Measurements from ENCODE around the gene BEX5. TPM values are rescaled to one million over a fixed set of nuclear protein-coding genes. Genes with fewer than 3 reads are reported as not detected.
A peak's percentile ranks its signal among the peaks of the same experiment; 100 is the strongest.
"Not testable (repeated sequence)": the region's sequence is repeated elsewhere in the genome, so short reads cannot be mapped to it uniquely, and the experiment has no call there.

BEX5 gene
- total RNA-seq = 6.8 TPM

DNA sequence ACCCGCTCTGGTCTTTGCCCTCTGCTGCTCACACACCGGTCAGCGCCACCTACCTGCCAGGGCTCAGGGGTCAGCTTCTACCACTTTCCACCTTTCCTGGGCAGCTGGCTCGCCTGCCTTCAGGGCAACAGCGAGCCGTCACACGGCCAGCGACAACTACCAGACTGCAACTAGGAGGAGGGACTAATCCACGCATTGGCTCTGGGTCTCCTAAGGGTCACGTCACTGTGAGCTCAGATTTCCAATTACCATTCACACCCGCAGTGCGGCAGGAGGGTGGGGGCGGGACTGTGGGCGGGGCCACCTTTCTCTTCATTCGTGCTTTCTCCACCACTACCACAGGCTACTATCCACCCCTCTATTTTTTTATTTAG, at the start of gene BEX5:
BEX5 (minus strand) TSS at position 172 of the 374 bp plus-strand sequence. CDS start 1,712 bp downstream, outside the sequence.
- no peaks in the 10 kb centered on the region for H3K9me3 ChIP-seq (ENCODE audit: low read depth, low read length)
- H3K4me1 ChIP-seq (ENCODE audit: insufficient read depth, low read length) = no peaks in the 10 kb centered on the region
- H3K4me3 ChIP-seq (ENCODE audit: low read length) = peak within 1 kb of the TSS; percentile 39
- peaks cover 3% of the 10 kb centered on the region for H3K27me3 ChIP-seq (ENCODE audit: insufficient read depth, low read length)

DNA sequence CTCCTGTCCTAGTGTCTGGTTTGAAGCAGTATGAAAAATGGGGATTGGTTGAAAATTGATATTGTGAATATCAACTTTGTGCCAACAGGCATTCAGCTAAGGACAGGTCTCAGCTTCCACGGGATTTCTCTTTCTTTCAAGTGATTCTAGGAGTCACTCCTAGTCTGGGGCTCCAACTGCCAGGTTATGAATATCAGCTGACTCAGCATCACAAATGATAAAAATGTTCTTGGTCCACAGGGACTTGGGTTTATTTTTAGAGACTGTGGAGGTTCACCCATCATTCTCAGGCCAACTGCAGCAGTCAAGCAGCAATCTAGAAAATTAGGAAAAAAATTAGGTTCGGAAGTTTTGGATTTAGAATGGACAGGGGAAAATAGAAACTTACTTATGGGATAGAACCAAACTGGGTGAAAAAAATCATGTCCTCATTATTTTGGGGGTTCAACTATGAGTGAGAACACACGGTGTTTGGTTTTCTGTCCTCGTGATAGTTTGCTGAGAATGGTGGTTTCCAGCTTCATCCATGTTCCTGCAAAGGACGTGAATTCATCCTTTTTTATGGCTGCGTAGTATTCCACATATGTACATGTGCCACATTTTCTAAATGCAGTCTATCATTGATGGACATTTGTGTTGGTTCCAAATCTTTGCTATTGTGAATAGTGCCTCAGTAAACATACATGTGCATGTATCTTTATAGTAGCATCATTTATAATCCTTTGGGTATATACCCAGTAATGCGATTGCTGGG, 30.4 kb upstream of the BEX5 start:
- Histone ChIP-seq H3K27me3 (ENCODE audit: insufficient read depth, low read length) (no peaks in the 10 kb centered on the region), H3K4me1 (ENCODE audit: insufficient read depth, low read length) (no peaks in the 10 kb centered on the region), H3K9me3 (ENCODE audit: low read depth, low read length) (no peaks in the 10 kb centered on the region)

DNA sequence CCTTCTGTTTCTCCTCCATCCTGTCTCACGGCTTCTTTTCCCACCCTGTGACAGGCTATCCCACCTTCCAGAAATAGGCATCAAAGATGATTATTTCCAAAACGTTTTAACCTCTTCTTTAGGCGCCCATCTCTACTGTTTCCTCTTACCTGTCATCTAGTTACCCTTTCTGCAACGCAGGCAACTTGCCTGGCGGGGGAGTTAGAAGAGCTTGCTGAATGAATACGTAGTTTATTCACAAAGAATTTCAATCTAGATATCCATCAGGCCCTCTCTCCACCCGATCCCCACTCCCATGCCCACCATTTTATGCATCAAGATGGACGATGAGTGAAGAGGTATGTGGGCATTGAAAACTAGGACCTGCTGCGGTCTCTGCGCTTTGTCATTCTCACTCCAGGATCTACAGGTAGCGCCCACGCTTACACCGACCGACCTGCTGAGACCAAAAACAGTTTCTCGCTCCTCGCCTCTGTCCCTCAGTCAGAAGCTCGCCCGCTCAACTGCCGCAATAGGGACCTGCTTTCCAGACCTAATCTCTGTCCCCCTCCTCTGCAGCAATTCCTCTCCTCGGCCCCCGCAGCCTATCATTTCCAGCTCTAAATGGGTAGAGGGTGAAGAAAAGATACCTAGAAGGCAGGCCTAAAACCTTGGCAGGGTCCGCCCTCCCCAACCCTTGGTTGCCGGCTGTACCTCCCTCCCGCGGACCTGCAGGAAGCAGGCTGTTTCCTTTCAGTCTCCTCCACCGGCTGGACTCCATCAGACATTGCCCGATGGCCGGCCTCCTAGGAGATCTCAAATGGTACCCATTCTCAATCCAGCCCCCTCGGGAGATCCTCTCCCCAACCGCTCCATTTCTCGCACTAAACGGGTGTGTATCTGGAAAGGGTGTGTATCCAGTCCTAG, 624 bp downstream of the BEX5 start:
- peak overlapping the region; percentile 39 for H3K4me3 ChIP-seq (ENCODE audit: low read length)
- H3K27me3 ChIP-seq (ENCODE audit: insufficient read depth, low read length) = peaks cover 3% of the 10 kb centered on the region

More for the DNA sequence above, 30.4 kb upstream of the BEX5 start:
- no peak overlapping the region for H3K4me3 ChIP-seq (ENCODE audit: low read length)

GRCh38 chrX:102154218-102154860, 1.4 kb downstream of the BEX5 start:
- Histone ChIP-seq H3K4me1 (ENCODE audit: insufficient read depth, low read length) (no peaks in the 10 kb centered on the region), H3K9me3 (ENCODE audit: low read depth, low read length) (no peaks in the 10 kb centered on the region), H3K27me3 (ENCODE audit: insufficient read depth, low read length) (peaks cover 3% of the 10 kb centered on the region), H3K4me3 (ENCODE audit: low read length) (no peak overlapping the region)

More for the DNA sequence above, 624 bp downstream of the BEX5 start:
- Histone ChIP-seq H3K4me1 (ENCODE audit: insufficient read depth, low read length) (no peaks in the 10 kb centered on the region), H3K9me3 (ENCODE audit: low read depth, low read length) (no peaks in the 10 kb centered on the region)

DNA sequence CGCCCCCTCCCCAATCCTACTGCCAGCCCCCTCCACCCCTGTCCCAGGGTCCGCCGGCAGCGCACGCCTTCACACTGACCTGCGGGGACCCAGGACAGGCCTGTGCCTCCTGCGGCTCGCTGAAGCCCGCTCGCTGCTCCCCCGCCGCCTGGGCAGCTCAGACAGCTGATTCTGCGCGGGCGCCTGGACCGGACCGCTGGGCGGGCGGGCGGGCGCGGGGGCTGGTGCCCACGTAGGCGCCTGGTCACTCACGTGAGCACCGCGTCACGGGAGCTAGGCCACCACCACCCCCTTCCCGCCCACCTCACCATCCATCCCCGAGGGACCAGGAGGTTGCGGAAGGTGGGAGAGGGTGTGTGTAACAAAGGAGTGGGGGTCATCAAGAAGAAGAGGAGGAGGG, 13.5 kb downstream of the BEX5 start, which contains the start of gene TCEAL6:
TCEAL6 (minus strand) TSS at position 208 of the 400 bp plus-strand sequence.
- H3K4me3 ChIP-seq (ENCODE audit: low read length); H3K27me3 ChIP-seq (ENCODE audit: insufficient read depth, low read length); H3K4me1 ChIP-seq (ENCODE audit: insufficient read depth, low read length); H3K9me3 ChIP-seq (ENCODE audit: low read depth, low read length): not testable (repeated sequence)

- not testable (repeated sequence) for H3K4me3 ChIP-seq (ENCODE audit: low read length); H3K4me1 ChIP-seq (ENCODE audit: insufficient read depth, low read length); H3K9me3 ChIP-seq (ENCODE audit: low read depth, low read length); H3K27me3 ChIP-seq (ENCODE audit: insufficient read depth, low read length)
Measured at GRCh38 chrX:102141631-102142030, 14.1 kb downstream of the BEX5 start.

GRCh38 chrX:102140876-102141275, 14.9 kb downstream of the BEX5 start:
- H3K4me3 ChIP-seq (ENCODE audit: low read length); H3K9me3 ChIP-seq (ENCODE audit: low read depth, low read length); H3K27me3 ChIP-seq (ENCODE audit: insufficient read depth, low read length): not testable (repeated sequence)

DNA sequence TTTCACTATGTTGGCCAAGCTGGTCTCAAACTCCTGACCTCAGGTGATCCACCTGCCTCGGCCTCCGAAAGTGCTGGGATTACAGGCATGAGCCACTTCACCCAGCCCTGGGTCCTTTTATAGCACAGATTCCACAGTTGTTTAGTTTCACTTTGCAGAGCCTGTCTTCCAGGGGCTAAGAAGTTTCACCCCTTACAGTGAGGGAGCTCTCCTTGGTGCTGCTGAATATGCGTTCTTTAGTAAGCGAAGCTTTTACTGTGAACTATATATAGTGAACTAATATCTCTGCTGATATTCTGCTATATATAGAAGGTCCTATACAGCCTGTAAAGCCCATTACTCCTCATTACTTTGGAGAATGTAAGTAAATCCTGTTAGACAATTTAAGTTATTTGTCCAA, 17.7 kb downstream of the BEX5 start:
- Histone ChIP-seq H3K4me1 (ENCODE audit: insufficient read depth, low read length) (no peaks in the 10 kb centered on the region), H3K9me3 (ENCODE audit: low read depth, low read length) (no peaks in the 10 kb centered on the region), H3K27me3 (ENCODE audit: insufficient read depth, low read length) (no peaks in the 10 kb centered on the region), H3K4me3 (ENCODE audit: low read length) (no peak overlapping the region)

More at GRCh38 chrX:102140876-102141275, 14.9 kb downstream of the BEX5 start:
- not testable (repeated sequence) for H3K4me1 ChIP-seq (ENCODE audit: insufficient read depth, low read length)

DNA sequence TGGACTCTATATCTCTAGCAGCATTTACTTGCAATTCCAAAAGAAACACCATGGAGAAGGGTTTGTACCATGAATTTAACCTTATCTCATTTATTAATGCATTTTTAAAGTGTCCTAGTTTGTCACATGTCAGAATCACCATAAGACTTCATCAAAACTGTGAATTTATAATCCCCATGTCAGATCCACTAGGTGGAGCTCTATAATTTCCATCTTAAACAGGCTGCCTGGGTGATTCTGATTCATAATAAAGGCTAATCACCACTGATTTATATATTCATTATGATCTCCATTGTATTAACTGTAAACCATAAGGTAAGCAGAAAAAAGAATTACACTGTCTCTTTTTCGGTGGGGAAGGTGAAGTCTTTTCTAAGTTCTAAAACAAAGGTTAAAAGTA, 26.3 kb downstream of the BEX5 start:
- H3K27me3 ChIP-seq (ENCODE audit: insufficient read depth, low read length) = peaks cover 8% of the 10 kb centered on the region
- no peak overlapping the region for H3K4me3 ChIP-seq (ENCODE audit: low read length)
- no peaks in the 10 kb centered on the region for H3K4me1 ChIP-seq (ENCODE audit: insufficient read depth, low read length)
- H3K9me3 ChIP-seq (ENCODE audit: low read depth, low read length) = no peaks in the 10 kb centered on the region

DNA sequence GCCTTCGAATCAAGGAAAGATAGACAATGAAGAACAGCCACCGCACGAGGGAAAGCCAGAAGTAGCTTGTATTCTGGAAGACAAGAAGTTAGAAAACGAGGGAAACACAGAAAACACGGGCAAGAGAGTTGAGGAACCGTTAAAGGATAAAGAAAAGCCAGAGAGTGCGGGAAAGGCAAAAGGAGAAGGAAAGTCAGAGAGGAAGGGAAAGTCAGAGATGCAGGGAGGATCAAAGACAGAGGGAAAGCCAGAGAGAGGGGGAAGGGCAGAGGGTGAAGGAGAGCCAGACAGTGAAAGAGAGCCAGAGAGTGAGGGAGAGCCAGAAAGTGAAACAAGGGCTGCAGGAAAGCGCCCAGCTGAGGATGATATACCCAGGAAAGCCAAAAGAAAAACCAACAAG, 28.9 kb downstream of the BEX5 start:
- no peak overlapping the region for H3K4me3 ChIP-seq (ENCODE audit: low read length)

GRCh38 chrX:102126080-102126818, 29.5 kb downstream of the BEX5 start:
- not testable (repeated sequence) for H3K9me3 ChIP-seq (ENCODE audit: low read depth, low read length); H3K4me3 ChIP-seq (ENCODE audit: low read length); H3K4me1 ChIP-seq (ENCODE audit: insufficient read depth, low read length)
- peaks cover 16% of the 10 kb centered on the region for H3K27me3 ChIP-seq (ENCODE audit: insufficient read depth, low read length)

More for the DNA sequence above, 28.9 kb downstream of the BEX5 start:
- Histone ChIP-seq H3K27me3 (ENCODE audit: insufficient read depth, low read length) (peaks cover 16% of the 10 kb centered on the region), H3K9me3 (ENCODE audit: low read depth, low read length) (no peaks in the 10 kb centered on the region), H3K4me1 (ENCODE audit: insufficient read depth, low read length) (no peaks in the 10 kb centered on the region)

- not testable (repeated sequence) for H3K4me1 ChIP-seq (ENCODE audit: insufficient read depth, low read length); H3K4me3 ChIP-seq (ENCODE audit: low read length); H3K9me3 ChIP-seq (ENCODE audit: low read depth, low read length)
- peaks cover 16% of the 10 kb centered on the region for H3K27me3 ChIP-seq (ENCODE audit: insufficient read depth, low read length)
Measured at GRCh38 chrX:102125436-102125835, 30.3 kb downstream of the BEX5 start, which contains the start of gene TCEAL2. Gene TCEAL2 (plus strand): TSS chrX:102125679. CDS start chrX:102126831, 1,152 bp downstream.

GRCh38 chrX:102125014-102125413, 30.8 kb downstream of the BEX5 start:
- not testable (repeated sequence) for H3K9me3 ChIP-seq (ENCODE audit: low read depth, low read length); H3K4me1 ChIP-seq (ENCODE audit: insufficient read depth, low read length); H3K4me3 ChIP-seq (ENCODE audit: low read length)

DNA sequence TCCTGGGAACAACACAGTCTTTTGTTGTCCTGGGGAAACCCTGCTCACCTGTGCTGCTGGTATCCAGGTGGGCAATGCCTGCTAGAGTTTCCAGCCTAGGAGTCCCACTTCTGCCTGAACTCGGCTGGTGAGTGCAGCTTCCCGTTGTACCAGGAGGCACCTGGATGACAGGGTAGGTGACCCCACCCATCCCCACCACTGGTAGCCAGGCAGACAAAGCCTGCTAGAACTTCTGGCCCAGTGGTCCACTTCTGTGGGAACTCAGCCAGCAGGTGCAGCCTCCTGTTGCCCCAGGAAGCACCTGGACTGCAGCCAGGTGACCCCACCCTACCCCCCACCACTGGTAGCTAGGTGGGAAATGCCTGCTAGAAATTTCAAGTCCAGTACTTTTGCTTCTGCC, 40.0 kb downstream of the BEX5 start:
- no peaks in the 10 kb centered on the region for H3K9me3 ChIP-seq (ENCODE audit: low read depth, low read length)
- H3K4me1 ChIP-seq (ENCODE audit: insufficient read depth, low read length) = no peaks in the 10 kb centered on the region
- H3K27me3 ChIP-seq (ENCODE audit: insufficient read depth, low read length) = no peaks in the 10 kb centered on the region
- no peak overlapping the region for H3K4me3 ChIP-seq (ENCODE audit: low read length)

More at GRCh38 chrX:102125014-102125413, 30.8 kb downstream of the BEX5 start:
- peaks cover 16% of the 10 kb centered on the region for H3K27me3 ChIP-seq (ENCODE audit: insufficient read depth, low read length)

Measured in mononuclear cell (primary cell).